GM12801 (cell line): Measurements from ENCODE around the gene RFC3.

Experiments used
- TF ChIP-seq, protein P1 (sequence below): IDR thresholded peaks from one replicate; pipeline ENCODE4 v1.5.1; 2011; ENCODE audit warnings: control low read depth; ENCODE audit not compliant: insufficient read length; ENCODE audit errors: extremely low read depth

The RFC3 gene

DNA sequence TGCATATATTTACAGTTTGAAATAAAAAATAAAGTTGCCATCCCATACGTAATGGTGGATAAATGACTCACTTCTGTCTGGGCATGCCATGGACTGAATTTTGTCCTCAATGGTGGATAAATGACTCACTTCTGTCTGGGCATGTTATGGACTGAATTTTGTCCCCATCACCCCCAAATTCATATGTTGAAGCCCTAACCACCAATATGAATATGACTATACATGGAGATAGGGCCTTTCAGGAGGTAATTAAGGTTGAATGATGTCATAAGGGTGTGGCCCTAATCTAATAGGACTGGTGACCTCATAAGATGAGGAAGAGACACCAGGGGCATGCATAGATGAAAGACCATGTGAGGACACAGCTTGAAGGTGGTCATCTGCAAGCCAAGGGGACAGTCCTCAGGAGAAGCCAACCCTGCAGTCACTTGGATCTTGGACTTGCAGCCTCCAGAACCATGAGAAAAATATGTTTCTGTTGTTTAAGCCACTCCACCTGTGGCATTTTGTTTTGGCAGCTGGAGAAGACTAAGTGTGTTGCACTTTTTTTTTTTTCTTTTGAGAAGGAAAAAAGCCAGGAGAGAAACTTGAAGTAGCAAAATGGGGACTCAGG is 41.8 kb downstream of the RFC3 start:
- TF ChIP-seq, protein P1, sequence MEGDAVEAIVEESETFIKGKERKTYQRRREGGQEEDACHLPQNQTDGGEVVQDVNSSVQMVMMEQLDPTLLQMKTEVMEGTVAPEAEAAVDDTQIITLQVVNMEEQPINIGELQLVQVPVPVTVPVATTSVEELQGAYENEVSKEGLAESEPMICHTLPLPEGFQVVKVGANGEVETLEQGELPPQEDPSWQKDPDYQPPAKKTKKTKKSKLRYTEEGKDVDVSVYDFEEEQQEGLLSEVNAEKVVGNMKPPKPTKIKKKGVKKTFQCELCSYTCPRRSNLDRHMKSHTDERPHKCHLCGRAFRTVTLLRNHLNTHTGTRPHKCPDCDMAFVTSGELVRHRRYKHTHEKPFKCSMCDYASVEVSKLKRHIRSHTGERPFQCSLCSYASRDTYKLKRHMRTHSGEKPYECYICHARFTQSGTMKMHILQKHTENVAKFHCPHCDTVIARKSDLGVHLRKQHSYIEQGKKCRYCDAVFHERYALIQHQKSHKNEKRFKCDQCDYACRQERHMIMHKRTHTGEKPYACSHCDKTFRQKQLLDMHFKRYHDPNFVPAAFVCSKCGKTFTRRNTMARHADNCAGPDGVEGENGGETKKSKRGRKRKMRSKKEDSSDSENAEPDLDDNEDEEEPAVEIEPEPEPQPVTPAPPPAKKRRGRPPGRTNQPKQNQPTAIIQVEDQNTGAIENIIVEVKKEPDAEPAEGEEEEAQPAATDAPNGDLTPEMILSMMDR = no peak

- TF ChIP-seq, protein P1 = no peak
Observed at GRCh38 chr13:33860526-33860925, 42.6 kb downstream of the RFC3 start.

GRCh38 chr13:33862016-33862415 is 44.1 kb downstream of the RFC3 start:
- TF ChIP-seq, protein P1 = no peak

- TF ChIP-seq, protein P1 = no peak
Observed at GRCh38 chr13:33863188-33863789, 45.3 kb downstream of the RFC3 start.

DNA sequence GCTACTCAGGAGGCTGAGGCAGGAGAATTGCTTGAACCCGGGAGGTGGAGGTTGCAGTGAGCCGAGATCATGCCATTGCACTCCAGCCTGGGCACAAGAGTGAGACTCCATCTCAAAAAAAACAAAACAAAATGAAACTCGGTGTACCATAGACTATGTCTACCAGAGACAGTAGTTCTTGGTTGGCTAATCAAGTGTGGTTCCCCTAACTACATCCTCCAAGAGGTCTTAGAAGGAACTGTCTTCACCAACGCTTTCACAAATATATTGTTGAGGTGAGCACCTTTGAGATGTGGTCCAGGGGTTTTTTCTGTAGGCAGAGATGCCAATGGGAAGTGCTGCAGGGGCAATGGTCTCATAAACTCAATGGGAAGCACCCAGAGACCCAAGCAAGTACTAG is 48.0 kb downstream of the RFC3 start:
- TF ChIP-seq, protein P1 = no peak

DNA sequence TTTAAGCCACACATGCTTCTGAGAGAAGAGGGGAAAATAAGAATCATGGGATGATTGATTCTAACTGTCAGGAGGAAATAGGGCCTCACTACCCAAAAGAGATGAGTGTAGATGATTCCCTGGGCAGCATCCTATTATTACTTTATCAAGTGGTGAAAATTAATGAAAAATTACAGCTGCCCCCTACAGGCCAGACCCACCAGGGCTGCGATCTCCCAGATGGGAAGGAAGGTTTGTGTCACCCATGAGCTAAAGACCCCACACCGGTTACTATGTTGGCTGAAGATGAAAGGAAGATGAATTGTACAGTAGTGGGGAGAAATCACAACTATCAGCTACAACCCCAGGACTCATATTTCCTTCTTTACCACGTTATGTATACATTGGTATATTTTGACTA is 49.5 kb downstream of the RFC3 start:
- TF ChIP-seq, protein P1 = no peak

DNA sequence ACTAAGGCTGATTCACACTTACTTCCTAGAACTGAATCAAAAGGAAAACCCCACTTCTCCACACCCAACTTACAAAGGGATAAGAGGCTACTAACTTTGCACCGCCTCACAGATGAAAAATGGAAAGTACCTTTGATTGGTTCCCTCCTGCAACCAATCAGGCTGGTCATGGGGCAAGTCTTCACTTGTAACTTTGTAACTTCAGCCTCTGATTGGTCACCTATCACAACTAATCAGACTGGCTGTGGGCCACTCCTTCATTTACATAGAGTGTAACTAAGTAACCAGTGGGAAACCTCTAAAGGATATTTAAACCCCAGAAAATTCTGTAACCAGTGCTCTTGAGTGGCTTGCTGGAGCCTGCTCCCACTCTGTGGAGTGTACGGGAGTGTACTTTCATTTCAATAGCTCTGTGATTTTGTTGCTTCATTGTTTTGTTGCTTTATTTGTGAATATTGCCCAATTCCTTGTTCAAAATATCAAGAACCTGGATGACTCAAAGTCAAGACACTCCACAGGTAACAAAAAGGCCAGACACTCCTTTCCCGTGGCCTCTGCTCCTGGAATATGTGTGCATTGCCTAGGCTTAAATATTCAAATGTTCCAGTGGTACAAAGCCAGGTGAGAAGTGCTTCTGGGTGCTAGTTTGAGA is 50.5 kb downstream of the RFC3 start:
- TF ChIP-seq, protein P1 = no peak
